Stimulated activated CD8-positive, alpha-beta memory T cell treated with anti-CD3 and anti-CD28 coated beads, Interleukin-2, amount 100 ng/mL, for 48 hours (primary cell): ENCODE measurements around the gene NEMP2.
"Not testable (repeated sequence)": the region's sequence is repeated elsewhere in the genome, so short reads cannot be mapped to it uniquely, and the experiment has no call there.

Experiments used
- DNase-seq, 2 donors: peaks; one replicate each; pipeline ENCODE4 v3.0.0-alpha.2; 2020; ENCODE audit warnings: low read depth in 2 of 2

Gene NEMP2

DNA sequence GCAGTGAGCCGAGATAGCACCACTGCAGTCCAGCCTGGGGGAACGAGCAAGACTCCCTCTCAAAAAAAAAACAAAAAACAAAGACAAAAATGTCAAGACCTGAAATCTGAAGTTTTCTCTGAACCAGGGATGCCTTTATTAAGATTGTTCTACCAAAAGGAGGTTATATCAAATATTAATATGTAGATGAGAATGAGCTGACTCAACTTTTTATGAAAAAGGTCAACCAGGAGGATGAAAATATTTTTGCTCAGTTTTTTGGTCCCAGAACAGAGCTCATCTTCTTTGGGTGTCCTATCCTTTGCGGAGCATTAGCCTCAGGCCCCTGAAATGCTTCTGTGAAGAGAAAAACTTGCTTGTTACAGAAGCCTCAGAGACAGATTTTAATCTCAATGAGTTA lies 44.0 kb downstream of the NEMP2 start:
- no peak for DNase-seq

DNA sequence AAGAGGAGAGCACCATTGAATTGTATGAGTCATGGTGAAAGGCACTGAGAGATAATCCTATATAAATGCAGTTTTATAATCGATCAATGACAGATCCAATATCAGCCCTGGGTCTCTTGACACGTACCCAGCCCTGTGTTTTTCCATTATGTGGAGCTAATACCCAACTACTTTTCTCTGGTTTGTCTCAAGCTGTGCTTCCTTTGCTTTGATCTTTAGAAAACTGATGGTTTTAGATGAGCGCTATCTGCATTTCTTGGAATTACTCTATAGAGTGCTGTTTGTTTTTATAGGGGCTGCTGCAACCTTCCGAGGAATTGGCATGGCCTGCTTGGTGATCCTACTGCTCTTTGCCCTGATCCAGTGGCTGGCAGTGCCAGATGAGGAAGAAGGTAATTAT lies 45.0 kb downstream of the NEMP2 start:
- DNase-seq: no peak

DNA sequence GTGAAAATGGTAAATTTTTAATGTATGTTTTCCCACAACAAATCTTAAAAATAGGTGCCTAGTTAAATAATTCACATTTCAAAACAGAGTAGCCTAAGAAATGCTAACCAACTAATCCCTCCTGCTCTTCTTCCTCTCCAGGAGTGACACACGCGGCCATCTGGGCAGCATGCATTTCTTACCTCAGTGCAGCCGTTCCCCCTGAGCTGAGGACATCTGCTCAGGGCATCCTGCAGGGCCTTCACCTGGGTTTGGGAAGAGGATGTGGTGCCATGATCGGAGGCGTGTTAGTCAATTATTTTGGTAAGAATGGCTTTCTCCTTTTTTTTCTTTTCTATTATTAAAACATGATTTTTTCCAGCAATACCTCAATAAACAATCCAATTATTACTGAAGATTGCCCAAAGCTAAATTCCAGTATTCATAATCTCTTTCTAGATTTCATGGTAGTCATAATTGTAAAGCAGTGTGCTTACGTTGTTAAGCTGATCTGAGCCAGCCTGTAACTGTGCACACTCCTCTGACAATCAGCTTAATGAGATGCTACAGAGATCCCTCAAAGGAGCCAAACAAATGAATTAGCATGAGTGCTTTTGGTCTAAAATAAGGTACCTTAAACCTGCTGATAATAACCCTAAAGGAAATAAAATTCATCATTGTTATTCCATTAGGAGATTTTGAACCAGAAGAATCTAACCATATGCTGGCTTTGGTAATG lies 45.8 kb downstream of the NEMP2 start:
- DNase-seq: no peak

DNA sequence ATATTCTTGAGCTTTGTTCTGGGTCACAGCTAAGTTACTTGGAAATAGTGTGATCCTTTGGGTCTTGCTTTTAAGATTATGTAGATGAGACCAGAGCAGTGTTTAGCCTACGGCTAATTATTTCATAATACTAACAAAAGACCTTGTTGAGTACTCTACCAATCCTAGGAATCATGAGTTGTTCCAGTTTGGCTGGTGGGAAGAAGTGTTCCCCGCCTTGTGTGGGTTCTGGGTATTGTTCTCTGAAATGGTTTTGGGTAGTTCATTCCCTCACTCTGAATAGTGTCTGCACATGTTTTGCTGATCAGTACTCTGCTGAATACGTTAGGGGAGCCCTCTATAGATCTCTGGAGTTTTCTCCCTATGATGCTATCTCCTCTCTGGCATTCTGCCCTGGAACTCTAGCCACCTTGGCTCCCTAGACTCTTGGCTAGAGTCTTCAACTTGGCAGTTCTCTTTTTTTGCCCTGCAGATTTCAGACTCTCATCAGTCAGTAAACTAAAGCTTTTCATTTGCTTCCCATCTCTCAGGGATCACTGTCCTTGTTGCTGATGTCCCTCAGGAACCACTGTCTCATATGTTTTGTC lies 48.4 kb downstream of the NEMP2 start:
- no peak for DNase-seq

DNA sequence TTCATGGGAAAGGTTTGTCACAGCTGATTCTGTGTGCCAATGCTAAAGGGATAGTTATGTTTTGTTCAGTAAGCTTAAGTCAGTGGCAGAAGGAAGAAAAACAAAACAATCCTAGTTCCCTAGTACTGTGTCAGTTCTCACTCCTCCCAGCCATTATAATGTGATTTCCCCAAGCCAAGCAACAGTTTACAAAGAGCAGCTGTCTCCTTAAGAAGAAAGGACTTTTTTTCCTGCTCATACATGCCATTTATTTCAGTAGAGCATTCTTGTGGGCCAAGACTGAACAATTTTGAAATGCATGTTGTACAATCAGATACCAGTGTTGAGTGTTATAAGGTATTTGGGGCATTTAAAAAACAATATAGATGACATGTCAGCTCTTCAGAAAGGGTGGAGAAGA lies 52.1 kb downstream of the NEMP2 start:
- DNase-seq: no peak

DNA sequence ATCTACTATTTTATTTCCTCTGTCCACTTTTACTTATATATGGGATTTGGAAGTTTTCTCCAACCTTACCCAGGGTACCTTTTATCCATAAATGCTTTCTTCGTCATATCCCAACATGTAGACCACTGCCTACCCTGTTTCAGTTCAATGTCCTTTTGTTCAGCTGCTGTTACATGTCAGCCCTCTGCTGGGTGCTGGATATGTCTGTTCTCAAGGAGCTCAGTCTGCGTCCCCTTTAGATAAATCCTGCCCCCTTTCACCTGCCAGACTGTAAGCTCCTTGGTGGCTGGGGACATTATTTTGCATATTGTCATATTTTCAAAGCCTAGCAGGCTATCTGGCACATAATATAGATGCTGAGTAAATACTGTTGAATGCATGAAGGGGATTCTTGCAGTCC lies 53.2 kb downstream of the NEMP2 start:
- no peak for DNase-seq

DNA sequence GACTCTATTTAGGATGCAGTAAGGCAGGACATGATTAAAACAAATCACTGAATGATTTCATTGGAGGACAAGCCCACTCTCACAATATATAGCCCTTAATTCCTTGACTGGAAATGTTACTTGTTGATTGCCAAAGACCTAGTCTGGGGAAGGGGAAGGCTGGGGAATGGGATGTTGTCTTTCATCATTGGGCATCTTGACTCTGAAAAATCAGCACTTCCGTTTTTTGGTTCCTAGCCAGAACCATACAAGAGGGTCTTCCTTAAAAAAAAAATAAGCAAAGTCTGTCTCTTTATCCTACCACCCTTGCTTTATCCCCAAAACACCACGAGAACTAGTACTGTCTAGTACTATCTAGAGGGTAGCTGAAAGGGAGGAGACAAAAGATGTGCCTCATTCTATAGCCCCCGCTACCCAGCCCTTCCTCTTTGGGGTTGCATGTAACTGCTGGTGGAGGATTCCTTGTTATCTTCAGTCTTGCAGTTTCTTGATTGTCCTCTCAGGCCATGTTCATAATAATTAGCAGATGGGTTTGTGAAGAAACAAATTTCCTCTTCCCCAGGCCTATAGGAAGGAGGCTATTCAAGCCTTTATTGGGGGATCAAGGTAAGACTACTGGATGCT lies 55.8 kb downstream of the NEMP2 start:
- DNase-seq: no peak

DNA sequence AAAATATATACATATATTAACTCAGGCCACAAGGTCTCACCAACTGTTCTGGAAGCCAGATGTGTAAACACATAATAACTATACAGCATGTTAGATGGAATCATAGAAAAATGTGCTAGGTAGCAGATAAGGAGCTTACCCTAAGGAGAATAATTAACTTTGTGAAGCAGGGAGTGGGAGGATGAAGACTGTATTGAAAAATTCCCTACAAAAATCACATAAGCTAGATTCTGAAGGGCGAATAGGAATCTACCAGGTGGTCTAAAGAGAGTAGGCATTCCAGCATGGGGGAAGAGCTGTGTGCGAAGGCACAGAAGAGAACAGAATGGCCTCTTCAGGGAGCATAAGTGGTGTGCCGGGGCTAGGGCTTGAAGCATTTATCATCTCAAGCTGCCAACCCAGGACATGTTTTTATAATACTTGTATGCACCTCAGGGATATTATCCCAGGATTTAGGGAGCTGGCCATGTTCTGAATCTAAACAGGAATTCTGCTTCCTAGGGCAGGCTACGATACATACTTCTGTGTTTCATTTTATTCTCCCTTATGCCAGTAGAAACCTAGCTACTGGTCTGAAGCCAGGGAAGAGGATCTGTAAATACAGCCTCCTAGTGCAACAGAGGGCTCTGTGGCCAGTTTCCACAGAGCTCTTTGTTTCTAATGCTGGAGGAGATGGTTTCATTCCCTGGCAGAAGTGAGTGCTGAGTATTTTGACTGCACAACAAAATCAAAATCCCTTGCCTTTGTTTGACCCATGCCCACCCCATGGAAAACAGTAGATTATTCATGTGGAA lies 56.7 kb downstream of the NEMP2 start:
- DNase-seq: no peak

DNA sequence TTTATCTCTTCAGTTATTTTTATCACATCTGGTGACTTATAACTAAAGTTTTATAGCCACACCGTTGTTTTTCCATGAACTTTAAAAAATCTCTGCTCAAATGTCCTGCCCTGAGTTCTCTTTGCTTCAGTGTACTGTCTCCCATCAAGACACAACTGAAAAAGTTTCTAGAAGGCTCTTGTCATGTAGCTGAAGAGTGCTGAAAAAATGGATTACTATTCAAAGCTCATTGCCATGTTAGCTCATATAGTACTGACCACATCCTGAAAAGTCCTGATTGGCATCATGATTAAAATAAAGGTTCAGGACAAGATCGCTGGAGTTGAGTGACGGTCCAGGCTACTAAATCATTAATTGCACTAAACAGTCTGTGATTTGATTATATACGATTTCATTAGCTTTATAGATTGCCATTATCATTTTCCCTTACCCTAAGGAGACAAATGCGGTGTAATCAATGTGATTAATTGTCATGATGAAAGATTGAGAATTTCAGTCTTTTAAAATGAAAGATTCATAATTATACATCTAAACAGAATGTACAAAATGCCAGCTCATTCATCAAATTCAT lies 64.2 kb downstream of the NEMP2 start:
- no peak for DNase-seq

DNA sequence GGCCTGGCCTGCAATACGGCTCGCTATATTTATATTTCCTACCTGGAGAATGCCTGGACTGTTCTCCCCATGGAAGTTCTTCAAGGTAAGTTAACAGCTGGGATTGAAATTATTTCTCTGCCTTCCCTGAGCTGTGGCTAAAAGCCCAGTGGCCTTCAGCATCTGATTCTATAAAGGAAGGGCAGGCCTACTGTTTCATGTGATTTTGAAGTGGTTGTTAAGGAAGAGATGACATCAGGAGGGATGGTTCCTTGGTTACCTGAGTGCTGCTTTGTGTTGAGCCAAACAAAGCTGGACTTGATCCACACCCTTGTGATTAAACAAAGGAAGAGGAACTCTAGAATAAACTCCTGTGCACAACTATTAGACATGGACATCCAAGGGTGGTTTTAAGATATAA lies 64.8 kb downstream of the NEMP2 start:
- no peak for DNase-seq

DNA sequence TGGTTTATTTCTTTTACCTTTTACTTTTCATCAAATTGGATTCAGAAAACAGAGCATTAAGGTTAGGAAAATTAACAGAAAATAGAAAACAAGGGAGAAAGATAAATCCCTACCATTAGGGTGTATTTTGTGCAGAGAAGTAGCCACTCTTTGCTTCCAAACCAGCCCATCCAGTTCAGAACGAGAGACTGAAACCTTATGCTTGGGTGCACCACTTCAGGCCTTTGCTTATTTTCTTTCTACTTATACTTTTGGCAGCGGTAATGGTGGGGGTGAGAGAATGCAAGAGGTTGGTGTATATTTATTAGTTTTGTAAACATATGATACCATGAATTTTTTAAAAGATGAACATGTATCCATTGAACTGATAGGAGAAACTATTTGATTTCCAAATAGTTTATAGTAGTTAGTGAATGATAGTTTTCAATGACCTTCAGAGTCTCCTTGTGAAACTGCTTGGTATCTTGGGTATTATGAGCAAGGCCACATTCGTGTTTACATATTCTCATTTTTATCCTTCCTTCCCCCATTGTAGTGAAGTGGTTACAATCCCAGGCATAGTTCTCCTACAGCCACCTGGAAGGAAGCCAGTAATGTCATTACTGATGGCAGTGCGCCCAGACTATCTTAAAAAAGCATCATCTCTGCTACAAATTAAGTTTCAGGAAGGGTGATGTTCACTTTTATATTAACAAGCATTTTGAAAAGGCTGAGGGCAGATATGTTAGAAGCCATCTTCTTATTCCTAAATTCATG lies 65.5 kb downstream of the NEMP2 start:
- DNase-seq: no peak

DNA sequence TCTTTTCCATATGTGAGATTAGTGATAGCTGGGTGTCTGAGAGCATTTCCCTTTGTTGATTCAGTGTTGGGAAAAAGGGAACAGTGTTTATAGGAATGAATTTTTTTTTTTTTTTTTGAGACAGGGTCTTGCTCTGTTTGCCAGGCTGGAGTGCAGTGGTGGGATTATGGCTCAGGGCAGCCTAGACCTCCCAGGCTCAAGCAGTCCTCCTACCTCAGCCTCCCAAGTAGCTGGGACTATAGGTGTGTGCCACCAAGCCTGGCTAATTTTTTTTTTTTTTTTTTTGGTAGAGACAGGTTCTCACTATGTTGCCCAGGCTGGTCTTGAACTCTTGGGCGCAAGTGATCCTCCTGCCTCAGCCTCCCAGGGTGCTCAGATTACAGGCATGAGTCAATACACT lies 66.2 kb downstream of the NEMP2 start:
- DNase-seq: not testable (repeated sequence)

DNA sequence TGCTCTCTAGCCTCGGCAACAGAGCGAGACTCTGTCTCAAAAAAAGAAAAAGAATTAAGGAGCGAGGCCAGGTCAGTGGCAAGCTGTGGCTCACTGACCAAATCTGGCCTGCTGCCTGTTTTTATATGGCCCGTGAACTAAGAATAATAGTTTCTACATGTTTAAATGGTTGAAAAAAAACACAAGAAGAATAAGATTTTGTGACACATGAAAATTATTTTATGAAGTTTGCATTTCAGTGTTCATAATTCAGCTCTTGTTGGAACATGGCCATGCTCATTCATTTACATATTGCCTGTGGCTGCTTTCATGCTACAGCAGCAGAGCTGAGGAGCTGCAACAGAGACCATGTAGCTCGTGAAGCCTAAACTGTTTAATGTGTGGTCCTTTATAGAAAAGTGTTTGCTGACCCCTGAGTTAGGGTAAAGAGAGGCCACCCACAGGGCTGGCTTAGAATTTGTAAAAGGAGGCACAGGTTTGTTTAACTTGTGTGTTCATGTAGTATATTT lies 66.9 kb downstream of the NEMP2 start:
- DNase-seq: no peak

DNA sequence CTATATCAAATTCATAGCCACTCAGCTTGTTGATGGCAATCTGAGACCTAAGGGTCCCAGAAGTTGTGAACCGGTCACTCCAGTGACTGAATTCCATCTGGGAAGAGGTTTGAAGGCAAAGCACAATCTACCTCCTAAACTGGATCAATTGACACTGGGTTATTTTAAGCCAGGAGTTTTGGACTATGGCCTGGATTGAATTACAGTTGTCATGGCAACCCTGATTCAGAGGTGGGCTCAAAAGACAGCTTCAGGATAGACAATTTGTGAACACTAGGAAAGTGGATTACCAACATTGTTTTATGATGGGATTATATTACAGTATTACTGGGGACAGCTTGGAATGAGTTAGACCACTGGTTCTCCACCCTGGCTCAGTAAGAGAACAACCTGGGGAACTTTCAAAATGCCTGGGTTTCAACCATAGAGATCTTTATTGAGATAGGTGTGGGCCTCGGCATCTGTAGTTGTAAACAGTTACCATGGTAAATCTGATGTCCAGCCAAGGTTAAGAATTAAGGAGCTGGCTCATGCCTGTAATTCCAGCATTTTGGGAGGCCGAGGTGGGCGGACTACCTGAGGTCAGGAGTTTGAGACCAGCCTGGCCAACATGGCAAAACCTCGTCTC lies 67.6 kb downstream of the NEMP2 start:
- no peak for DNase-seq

DNA sequence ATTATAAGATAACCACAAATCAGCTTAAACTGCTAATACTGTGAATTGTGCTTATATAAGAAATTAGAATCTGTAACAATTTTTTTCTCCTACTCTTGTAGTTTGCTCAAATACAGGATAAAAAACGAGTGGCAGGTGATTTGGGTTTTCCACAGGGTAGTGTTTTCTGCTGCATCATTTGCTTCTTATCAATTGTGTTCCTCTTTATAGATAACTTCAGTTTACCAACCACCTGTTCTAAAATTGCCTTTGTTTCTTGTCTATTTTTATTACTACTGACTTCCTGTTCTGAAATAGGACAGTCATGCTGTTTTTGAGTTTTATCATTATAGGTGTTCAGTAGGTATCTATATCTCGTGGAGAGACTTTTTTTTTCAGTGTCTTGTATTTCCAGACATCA lies 69.5 kb downstream of the NEMP2 start:
- DNase-seq: no peak

DNA sequence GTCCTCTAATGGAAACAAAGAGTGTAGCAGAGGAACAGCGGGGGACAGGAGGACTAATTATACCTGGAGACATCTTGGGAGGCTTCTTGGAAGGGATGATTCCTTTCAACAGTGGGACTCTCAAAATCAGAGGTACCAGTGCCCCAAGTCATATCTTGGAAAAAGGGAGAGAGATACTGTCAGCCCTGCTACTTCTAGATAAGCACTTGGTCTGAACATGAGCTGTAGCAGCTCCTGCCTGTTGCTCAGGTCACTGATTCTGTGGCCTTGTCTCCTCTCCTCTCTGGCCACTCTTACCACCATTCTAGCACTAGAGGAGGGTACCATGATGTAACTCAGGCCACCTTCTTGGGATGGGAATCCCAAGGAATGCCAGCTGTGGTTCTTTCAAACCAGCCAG lies 71.9 kb downstream of the NEMP2 start:
- DNase-seq: no peak

DNA sequence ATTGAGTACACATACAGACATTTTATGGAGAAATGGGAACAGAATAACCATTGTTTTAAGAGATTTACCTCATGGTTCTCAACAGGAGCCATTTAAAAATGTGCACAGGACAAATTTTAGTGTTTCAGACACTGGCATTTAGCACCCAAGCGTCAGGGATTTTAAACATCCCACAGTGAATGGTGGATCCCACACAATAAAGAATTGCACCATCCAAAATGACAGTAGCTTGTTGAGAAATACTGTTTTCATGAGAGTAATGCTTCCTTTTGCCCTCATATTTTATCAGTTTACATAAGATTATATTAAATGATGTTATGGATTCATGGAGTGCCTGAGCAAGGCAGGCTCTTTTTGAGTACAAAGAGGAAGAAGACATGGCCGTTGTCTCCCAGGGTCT lies 72.3 kb downstream of the NEMP2 start:
- DNase-seq: no peak

DNA sequence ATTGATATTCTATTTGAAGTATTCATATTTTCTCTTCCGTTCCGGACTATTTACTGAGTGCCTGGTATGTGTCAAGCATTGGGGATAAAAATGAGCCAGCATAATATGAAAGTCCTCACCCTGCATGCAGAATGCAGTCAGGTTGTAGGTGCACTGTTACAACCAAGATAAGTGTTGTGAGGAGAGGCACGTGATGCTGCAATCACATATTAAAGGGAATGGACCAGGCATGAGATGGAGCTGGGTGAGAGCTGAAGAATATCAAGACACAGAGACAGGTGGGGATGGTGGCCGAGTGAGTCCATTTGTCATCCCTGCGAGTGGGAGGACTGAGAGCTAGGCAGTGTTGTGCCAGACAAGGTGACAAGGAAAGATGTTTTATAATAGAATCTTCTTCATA lies 74.0 kb downstream of the NEMP2 start:
- DNase-seq: no peak

DNA sequence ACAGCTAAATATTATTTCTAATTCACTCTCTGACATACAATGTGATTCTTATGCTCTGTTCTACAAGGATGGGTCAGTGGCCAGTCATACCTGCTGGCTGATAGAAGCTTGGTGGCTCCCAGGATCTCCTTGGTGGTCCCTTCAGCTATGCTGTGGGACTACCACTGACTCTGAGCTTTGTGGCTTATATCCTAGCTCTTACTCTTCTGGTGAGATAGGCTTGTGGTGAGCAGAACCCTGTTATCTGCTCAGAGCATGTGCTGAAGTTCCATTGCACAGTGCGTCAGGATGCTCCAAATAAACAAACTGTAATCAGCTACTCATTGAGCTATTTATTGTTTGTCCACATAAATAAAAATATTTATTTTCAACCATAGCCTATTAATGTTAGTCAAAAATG lies 74.6 kb downstream of the NEMP2 start:
- DNase-seq: no peak

DNA sequence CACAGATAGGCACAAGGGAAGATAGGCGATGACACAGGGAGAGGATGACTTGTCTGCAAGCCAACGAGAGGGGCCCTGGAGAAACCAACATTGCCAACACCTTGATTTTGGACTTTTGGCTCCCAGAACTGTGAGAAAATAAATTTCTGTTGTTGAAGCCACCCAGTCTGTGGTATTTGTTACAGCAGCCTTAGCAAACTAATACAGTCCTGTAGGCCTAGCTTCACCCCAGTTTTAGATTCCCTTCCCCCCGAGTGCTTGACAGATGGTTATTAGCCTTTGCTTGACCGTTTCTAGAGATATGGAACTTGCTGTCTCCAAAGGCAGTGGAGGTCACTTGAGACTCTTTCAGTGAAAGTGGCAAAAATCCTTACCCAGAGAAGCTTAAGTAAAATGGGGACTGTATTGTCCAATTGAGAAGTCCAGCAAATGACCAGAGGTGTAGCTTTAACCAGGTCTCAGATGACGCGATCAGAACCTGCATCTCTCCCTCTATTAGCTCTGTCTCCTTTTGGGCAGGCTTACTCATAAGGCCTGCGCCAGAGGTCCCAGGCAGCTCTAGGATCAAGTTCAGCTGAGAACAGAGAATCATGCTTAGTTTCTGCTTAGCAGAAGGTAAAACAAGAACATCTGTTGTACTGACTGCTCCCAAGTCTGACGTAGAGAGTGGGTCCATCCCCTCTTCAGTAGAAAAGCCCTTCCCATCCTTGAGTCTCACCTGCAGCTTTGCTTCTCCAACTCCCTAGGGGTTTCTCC lies 76.0 kb downstream of the NEMP2 start:
- no peak for DNase-seq
